CD4-positive, alpha-beta T cell treated with Interleukin-21 for 1 hour (primary cell): Measurements from ENCODE around the gene GABPB1.
"Not testable (repeated sequence)": the region's sequence is repeated elsewhere in the genome, so short reads cannot be mapped to it uniquely, and the experiment has no call there.

Experiments used
- DNase-seq: peaks from one replicate; pipeline ENCODE4 v3.0.0-alpha.2; 2020

GABPB1 gene

GRCh38 chr15:50354838-50355618 lies at the start of gene GABPB1:
Gene GABPB1, minus strand, starts transcription at chr15:50355198. Its CDS starts 45,400 bp downstream, at chr15:50309798.
- peak; percentile 89 for DNase-seq

DNA sequence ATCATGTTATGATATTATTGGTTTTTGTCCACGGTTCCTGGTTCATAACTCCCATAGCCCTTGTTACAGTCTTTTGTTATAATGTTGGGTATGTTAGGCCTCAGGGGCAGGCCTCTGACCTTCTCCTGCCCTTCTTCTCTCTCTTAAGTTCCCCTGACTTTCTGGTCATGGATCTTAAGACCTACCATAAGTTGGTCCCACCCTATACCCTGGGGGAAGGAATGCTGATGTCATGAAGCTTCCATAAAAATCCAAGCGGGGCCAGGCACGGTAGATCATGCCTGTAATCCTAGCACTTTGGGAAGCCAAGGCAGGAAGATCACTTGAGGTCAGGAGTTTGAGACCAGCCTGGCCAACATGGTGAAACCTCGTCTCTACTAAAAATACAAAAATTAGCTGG lies 36.6 kb upstream of the GABPB1 start:
- not testable (repeated sequence) for DNase-seq

DNA sequence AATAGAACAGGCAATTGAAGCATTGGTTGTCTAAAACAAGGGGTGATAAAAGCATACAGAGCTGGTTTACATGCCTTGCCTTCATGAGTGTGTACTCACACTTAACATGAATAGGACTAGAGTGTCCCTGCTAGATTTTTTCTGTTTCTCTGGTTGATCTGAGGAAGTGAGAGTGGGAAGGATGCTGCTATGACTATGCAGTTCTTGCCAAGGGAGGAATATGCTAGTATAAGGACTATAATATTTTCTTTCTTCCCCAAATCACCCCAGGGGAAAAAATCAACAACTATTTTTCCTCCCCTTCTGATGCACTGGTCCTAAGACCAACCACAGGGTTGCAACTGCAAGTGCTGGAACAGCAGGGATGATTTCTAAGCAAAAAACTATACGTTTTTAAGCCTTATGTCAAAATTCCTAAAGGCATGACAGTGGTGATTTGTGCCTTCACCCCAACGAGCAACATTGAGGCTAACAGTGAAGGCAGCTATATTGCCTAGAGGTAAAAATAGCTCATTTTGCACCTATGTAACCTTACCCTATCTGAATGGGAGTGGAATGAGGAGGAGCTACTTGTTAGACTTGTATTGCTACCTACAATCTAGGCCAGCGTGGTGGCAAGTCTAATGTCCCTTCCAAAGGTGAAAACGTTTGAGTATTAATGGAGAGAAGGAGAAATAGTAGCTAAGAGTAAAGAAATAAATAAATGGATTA lies 35.7 kb upstream of the GABPB1 start:
- no peak for DNase-seq

- not testable (repeated sequence) for DNase-seq
Measured at GRCh38 chr15:50382408-50382807, 27.4 kb upstream of the GABPB1 start.

DNA sequence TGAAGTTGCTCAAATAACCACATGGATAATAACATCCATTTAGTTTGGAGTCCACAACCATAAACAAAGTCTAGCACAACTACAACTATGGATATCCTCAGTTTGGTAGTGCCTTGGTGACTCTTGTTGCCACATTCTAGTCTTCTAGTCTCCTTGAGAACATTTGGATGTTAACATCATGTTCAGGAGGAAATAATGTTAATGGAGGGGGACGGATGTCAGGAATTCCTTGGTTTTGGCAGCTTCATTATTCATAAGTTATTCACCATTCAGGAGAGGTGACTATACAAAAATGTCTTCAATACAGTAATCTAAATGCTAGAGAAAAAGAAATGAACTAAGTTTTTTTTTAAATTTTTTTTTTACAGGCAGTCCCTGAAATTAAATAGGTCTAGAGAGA lies 26.4 kb upstream of the GABPB1 start:
- no peak for DNase-seq

GRCh38 chr15:50380089-50380488 lies 25.1 kb upstream of the GABPB1 start:
- DNase-seq: no peak

DNA sequence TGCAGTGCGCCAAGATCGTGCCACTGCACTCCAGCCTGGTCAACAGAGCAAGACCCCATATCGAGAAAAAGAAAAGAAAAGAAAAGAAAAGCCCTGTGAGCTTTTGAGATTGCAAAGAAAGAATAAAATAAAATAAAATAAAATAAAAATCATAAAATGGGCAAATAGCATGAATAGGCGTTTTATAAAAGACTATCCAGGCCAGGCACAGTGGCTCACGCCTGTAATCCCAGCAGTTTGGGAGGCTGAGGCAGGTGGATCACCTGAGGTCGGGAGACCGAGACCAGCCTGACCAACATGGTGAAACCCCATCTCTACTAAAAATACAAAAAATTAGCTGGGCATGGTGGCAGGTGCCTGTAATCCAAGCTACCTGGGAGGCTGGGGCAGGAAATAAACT lies 24.4 kb upstream of the GABPB1 start:
- not testable (repeated sequence) for DNase-seq

DNA sequence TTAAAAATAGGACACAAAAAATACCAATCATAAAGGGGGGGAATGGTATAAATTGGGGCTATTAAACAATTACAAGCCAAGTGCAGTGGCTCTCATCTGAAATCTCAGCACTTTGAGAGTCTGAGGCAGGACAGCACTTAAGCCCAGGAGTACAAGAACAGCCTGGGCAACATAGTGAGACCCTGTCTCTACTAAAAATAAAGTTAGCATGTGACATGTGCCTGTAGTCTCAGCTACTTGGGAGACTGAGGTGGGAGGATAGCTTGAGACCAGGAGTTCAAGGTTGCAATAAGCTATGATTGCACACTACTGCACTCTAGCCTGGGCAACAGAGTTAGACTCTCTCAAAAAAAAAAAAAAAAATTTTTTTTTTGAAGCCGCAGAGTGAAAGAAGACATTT lies 23.8 kb upstream of the GABPB1 start:
- DNase-seq: no peak

GRCh38 chr15:50377867-50378751 lies 23.1 kb upstream of the GABPB1 start:
- no peak for DNase-seq

DNA sequence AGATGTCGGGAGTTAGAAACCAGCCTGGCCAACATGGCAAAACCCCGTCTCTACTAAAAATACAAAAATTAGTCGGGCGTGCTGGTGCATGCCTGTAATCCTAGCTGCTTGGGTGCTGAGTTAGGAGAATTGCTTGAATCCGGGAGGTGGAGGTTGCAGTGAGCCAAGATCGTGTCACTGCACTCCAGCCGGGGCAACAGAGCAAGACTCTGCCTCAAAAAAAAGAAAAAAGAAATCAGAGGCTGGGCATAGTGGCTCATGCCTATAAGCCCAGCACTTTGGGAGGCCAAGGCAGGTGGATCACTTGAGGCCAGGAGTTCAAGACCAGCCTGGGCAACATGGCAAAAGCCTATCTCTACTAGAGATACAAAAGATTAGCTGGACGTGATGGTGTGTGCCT lies 14.6 kb upstream of the GABPB1 start:
- not testable (repeated sequence) for DNase-seq

DNA sequence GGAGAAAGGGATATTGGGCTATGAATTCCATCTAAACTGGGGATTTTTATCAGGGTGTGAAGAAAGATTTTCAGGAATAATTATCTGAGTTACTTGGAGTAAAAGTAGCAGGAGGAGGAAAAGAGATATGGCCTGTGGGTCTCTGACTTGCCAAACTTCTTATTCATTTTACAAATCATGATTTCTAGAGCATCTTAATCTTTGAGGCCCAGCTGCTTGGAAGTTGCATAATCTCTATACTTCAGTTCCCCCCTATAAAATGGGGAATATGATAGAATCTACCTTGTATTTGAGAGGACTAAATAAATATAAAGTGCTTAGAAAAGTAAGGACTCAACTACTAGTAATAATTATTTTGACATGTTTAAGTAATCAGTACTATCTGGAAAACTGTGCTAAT lies 11.0 kb upstream of the GABPB1 start:
- DNase-seq: no peak

GRCh38 chr15:50365570-50365969 lies 10.6 kb upstream of the GABPB1 start:
- no peak for DNase-seq

GRCh38 chr15:50363612-50364011 lies 8.6 kb upstream of the GABPB1 start:
- no peak for DNase-seq

DNA sequence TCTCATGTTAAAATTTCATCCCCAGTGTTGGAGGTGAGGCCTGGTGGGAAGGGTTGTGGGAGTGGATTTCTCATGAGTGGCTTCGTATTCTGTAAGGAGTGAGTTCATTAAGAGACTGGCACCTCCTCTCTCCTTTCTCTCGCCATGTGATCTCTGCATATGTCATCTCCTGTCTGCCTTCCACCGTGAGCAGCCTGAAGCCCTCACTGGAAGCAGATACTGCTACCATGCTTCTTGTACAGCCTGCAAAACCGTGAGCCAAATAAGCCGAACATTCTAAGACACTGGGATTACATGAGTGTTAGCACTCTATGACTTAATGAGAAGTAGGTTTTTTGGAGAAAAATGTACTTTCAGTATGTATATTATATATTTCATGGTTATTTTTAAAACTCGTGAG lies 6.8 kb upstream of the GABPB1 start:
- no peak for DNase-seq

- DNase-seq: peak; percentile 40
Measured at GRCh38 chr15:50358845-50359244, 3.8 kb upstream of the GABPB1 start.

GRCh38 chr15:50355980-50356379 lies 982 bp upstream of the GABPB1 start:
- DNase-seq: no peak

GRCh38 chr15:50355619-50355905 lies 564 bp upstream of the GABPB1 start:
- no peak for DNase-seq

GRCh38 chr15:50353975-50354837 lies 792 bp downstream of the GABPB1 start:
- peak; percentile 73 for DNase-seq

- DNase-seq: peak; percentile 73
Measured at GRCh38 chr15:50353251-50353974, 1.6 kb downstream of the GABPB1 start.

GRCh38 chr15:50350621-50351020 lies 4.4 kb downstream of the GABPB1 start:
- no peak for DNase-seq

GRCh38 chr15:50345298-50345697 lies 9.7 kb downstream of the GABPB1 start:
- no peak for DNase-seq

DNA sequence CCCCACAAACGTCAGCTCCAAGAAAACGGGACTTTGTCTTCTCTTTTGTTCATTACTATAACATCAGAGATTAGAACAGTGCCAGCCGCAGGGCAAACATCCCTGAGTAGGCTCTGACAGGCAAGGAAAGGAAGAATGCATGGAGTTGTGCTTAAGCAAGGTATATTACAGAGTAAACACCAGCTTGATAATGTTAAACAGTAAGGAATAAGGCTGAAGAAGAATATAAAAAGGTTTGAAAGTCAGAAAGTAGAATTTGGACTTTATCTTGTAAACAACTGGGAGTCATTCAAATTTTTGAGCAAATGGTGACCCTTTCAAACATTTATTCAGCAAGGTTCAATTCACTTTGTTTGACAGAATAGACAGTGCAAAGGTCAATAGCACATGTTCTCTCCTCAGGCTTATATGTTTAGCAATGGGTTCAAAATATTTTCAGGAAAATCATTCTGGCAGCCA lies 11.0 kb downstream of the GABPB1 start:
- no peak for DNase-seq
